Stimulated activated effector memory CD8-positive, alpha-beta T cell treated with anti-CD3 and anti-CD28 coated beads, Interleukin-12 subunit alpha, Interleukin-12 subunit beta, amount 100 ng/mL, for 72 hours (primary cell): ENCODE measurements around the gene IQGAP2.
A peak's percentile ranks its signal among the peaks of the same experiment; 100 is the strongest.
"Not testable (repeated sequence)": the region's sequence is repeated elsewhere in the genome, so short reads cannot be mapped to it uniquely, and the experiment has no call there.

Experiments
- ATAC-seq: fragments of 150-1000 bp; cut with Tn5 transposase; 2 replicates; pipeline ENCODE4 v1.10.0; 2021
- DNase-seq, 2 donors: peaks; one replicate each; pipeline ENCODE4 v3.0.0; 2021 to 2022; ENCODE audit warnings: low spot score in 2 of 2
- H3K27ac Mint-ChIP-seq: one replicate; pipeline ENCODE4 v1.8.0; 2022; ENCODE audit warnings: mild to moderate bottlenecking, mixed read lengths
- H3K36me3 Mint-ChIP-seq: one replicate; pipeline ENCODE4 v1.8.0; 2022; ENCODE audit warnings: mild to moderate bottlenecking, mixed read lengths
- H3K4me1 Mint-ChIP-seq: one replicate; pipeline ENCODE4 v1.8.0; 2022; ENCODE audit warnings: mixed read lengths
- H3K4me3 Mint-ChIP-seq: one replicate; pipeline ENCODE4 v1.8.0; 2022; ENCODE audit warnings: mild to moderate bottlenecking, mixed read lengths
- H3K9me3 Mint-ChIP-seq: one replicate; pipeline ENCODE4 v1.8.0; 2022; ENCODE audit warnings: mixed read lengths

The IQGAP2 gene, protein sequence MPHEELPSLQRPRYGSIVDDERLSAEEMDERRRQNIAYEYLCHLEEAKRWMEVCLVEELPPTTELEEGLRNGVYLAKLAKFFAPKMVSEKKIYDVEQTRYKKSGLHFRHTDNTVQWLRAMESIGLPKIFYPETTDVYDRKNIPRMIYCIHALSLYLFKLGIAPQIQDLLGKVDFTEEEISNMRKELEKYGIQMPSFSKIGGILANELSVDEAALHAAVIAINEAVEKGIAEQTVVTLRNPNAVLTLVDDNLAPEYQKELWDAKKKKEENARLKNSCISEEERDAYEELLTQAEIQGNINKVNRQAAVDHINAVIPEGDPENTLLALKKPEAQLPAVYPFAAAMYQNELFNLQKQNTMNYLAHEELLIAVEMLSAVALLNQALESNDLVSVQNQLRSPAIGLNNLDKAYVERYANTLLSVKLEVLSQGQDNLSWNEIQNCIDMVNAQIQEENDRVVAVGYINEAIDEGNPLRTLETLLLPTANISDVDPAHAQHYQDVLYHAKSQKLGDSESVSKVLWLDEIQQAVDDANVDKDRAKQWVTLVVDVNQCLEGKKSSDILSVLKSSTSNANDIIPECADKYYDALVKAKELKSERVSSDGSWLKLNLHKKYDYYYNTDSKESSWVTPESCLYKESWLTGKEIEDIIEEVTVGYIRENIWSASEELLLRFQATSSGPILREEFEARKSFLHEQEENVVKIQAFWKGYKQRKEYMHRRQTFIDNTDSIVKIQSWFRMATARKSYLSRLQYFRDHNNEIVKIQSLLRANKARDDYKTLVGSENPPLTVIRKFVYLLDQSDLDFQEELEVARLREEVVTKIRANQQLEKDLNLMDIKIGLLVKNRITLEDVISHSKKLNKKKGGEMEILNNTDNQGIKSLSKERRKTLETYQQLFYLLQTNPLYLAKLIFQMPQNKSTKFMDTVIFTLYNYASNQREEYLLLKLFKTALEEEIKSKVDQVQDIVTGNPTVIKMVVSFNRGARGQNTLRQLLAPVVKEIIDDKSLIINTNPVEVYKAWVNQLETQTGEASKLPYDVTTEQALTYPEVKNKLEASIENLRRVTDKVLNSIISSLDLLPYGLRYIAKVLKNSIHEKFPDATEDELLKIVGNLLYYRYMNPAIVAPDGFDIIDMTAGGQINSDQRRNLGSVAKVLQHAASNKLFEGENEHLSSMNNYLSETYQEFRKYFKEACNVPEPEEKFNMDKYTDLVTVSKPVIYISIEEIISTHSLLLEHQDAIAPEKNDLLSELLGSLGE (N-terminal part only)

DNA sequence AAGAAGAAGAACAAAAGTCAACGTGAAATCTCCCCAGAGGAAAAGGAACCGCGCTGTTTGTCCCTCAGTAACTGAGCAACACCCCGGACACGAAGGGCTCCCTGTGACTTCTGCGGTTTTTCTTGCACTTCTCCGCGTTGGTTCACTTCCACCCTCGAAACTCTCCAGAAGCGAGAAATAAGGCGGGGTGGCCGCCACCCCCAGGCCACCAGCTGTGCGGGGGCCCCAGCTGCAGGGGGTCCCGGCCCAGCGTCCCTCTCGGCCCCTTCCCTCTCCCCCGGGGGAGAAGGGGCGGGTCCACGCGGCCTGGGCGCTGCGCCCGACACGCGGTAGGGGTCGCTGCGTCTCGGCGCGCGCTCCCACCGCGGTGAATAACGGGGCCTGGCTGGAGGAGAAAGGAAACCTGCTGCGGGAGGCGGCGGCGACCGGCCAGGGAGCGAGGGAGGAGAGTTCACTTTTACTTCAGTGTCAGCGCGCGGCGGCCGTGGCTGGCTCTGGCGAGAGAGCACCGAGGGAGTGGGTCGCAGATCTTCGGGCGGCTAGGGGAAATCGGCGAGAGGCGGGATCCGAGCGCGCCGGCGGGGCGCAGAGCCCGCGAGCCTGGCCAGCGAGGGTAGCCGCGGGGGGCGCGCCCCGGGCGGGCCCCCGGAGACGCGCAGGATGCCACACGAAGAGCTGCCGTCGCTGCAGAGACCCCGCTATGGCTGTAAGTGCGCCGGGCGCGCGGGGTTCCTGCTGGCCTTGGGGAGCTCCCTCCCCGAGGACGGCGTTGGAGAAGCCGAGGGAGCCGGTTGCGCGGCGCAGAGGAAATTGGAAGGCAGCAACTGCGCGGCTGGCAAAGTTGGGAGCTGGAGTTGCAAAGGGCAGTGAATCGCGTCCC, at the start of gene IQGAP2:
TSS of gene IQGAP2 (plus strand) at position 400 of the 880 bp plus-strand sequence. CDS start at position 661, 261 bp downstream.
- DNase-seq = peak; percentile 85 to 94
- H3K4me1 Mint-ChIP-seq = peaks cover 47% of the 10 kb centered on the region
- peak; percentile 70 for ATAC-seq
- H3K9me3 Mint-ChIP-seq = no peaks in the 10 kb centered on the region
- H3K36me3 Mint-ChIP-seq = peaks cover 23% of the 10 kb centered on the region
- H3K4me3 Mint-ChIP-seq = peak within 1 kb of the TSS; percentile 91
- H3K27ac Mint-ChIP-seq = peak within 1 kb of the TSS; percentile 99

DNA sequence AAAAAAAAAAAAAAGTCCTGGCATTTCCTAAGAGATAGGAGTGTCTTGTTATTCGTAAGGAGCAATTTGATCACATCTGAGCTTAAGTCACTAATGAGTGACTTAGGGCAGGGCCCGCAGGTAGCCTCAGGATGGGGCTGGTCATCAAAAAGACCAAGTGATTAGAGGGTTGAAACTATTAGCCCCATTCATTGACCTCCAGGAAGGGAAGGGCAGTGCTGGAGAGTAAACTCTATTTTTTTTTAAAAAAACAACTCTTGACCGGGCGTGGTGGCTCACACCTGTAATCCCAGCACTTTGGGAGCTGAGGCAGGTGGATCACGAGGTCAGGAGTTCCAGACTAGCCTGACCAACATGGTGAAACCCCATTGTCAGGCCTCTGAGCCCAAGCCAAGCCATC, 46.2 kb upstream of the IQGAP2 start:
- no peak for ATAC-seq
- Mint-ChIP-seq H3K36me3 (no peaks in the 10 kb centered on the region), H3K4me1 (peaks cover 7% of the 10 kb centered on the region), H3K4me3 (no peak overlapping the region), H3K9me3 (no peaks in the 10 kb centered on the region), H3K27ac (no peak overlapping the region)
- no peak for DNase-seq

DNA sequence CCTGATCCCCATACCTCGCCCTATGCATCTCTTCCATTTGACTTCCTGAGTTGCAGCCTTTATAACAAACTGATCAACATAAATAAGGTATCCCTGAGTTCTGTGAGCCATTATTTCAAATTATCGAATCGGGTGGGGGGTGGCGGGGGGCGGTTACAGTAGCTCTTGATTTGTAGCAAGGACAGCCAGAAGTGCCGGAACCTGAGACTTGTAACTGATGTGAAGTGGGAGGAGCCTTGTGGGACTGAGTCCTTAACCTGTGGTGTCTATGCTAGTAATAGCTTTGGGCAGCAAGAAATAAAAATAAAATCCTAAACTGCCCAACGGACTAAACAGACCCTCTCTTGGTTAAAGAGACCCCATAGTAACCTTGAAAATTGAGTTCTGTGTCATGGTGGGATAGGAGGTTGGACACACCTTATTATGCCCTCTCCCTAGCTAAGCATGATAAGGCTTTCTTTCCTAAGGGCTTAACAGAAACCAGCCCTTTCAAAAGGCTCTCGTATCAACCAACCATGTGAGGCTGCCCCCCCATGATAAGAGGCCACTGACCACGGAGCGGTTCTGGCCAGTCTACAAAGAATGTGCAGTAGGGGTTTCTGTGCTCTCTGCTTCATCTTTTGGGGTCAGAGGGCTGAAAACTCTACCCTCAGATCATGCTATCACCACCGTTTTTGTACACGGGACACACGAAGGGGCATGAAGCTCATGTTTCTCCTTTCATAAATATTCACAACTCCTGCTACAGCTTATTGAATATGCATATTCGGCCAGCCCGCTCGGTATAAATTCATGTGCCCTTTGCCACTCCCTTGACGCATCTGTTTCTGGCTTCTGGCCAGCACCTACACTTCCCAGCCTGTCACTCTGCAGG, 39.5 kb upstream of the IQGAP2 start:
- Mint-ChIP-seq H3K27ac (peak overlapping the region; percentile 45), H3K4me3 (no peak overlapping the region), H3K9me3 (no peaks in the 10 kb centered on the region), H3K36me3 (no peaks in the 10 kb centered on the region), H3K4me1 (peaks cover 7% of the 10 kb centered on the region)
- DNase-seq = no peak
- no peak for ATAC-seq

DNA sequence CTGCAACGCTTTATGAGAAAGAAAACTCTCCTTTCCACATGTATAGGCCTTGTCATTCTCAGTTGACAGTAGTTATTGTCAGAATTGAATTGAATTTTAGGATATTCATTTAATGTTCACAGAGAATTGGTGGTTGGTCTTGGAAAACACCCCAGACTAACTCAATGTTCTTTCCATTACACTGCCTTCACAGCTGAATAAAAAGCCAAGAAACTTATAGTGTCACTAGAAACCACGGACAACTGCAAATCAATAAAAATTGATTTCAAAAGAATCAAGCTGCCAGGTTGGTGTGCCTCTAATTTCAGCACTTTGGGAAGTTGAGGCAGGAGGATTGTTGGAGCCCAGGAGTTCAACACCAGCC, 38.9 kb upstream of the IQGAP2 start:
- Mint-ChIP-seq H3K36me3 (no peaks in the 10 kb centered on the region), H3K27ac (no peak overlapping the region), H3K4me1 (peaks cover 14% of the 10 kb centered on the region), H3K4me3 (no peak overlapping the region), H3K9me3 (no peaks in the 10 kb centered on the region)
- ATAC-seq (no peak), DNase-seq (no peak)

DNA sequence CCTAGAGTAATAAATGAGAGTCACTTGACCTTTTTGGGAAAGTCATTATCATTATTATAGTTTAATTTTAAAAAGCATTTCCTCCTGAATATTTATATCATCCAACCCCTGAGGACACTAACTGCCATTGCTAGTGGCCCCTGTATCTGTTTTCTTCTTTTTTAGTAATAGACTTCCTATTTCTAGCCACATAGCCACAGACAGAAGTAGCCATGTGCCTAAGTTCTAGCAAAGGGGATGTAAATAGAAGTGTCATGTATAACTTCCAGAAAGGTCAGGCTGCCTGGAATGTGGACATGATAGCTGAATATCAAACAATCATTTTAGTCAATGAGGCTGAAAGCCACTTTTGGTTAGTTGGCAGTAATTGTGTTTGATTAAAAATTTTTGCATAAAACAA, 37.5 kb upstream of the IQGAP2 start:
- no peaks in the 10 kb centered on the region for H3K36me3 Mint-ChIP-seq
- no peaks in the 10 kb centered on the region for H3K9me3 Mint-ChIP-seq
- peaks cover 12% of the 10 kb centered on the region for H3K4me1 Mint-ChIP-seq
- no peak overlapping the region for H3K27ac Mint-ChIP-seq
- no peak overlapping the region for H3K4me3 Mint-ChIP-seq
- ATAC-seq (no peak), DNase-seq (no peak)

DNA sequence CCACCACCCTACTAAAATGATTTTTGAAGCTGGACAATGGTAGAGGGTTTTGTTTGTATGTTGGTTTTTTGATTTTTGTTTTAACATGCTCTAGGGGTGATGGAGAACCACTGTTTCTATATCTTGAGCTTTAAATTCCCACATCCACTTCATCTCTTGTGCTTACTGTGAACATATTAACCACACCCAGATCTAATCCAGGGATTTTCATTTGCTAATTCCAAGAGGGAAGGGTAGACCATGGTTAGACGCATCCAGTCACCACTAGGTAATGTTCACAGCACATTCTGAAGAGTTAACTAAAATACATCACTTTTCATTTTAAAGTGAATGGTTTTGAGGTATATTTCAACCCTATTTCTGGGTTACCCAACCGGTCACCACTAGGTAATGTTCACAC, 36.5 kb upstream of the IQGAP2 start:
- H3K9me3 Mint-ChIP-seq = no peaks in the 10 kb centered on the region
- ATAC-seq = no peak
- no peak for DNase-seq
- peaks cover 12% of the 10 kb centered on the region for H3K4me1 Mint-ChIP-seq
- no peaks in the 10 kb centered on the region for H3K36me3 Mint-ChIP-seq
- H3K4me3 Mint-ChIP-seq = no peak overlapping the region
- no peak overlapping the region for H3K27ac Mint-ChIP-seq

DNA sequence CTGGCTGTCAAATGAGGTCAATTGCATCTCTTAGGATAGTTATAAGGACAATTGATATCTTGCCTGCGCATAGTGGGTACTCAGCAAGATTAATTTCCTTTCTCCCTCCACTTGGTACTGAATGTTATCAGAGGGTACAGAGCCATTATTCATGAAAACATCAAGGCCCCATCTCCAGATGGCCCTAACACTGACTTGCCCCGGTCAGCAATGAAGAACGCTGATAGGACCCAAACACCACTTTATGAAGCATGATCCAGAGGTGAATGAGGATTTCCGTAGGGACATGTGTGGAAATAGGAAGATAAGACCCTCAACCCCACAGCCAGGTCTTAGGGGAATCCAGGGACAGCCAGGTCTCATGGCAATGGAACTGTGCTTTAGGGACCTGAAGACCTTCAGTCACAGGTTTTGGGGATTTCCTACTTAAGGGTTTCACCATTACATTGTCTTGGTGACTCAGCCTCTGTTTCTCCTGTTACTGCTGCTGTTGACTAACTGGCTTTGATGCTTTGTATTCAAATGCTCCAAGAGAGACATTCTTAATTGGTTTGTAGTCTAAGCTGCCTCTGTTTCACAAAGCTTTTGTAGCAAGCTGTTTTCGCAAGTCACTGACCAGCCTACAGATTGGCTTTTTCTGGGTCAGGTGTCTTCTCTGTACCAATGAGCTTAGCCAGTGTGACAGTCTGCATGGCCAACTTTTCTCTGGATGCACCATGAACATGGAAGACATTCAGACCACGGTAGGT, 35.3 kb upstream of the IQGAP2 start:
- Mint-ChIP-seq H3K4me3 (no peak overlapping the region), H3K36me3 (no peaks in the 10 kb centered on the region), H3K9me3 (no peaks in the 10 kb centered on the region), H3K27ac (peak overlapping the region; percentile 11), H3K4me1 (peaks cover 13% of the 10 kb centered on the region)
- DNase-seq (peak; percentile 4 to 58), ATAC-seq (peak; percentile 97)

DNA sequence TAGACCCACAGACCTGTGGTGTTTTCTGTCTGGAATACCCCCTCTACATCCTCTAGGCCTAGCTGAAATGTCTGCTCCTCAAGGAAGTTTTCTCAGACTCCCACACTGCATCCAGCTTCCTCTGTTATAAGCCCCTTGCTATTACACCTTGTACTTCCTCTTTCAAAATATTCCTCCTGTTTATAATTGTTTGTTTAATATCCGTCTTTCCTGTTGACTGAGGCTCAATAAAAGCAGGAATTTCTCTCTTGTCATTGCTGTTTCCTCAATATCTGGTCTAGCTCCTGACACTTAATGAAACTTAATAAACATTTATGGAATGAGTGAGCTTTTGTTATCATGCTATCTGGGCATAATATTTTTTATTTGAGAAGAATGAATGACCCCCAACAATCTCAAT, 34.1 kb upstream of the IQGAP2 start:
- ATAC-seq = no peak
- no peak for DNase-seq
- H3K4me1 Mint-ChIP-seq = peaks cover 13% of the 10 kb centered on the region
- H3K4me3 Mint-ChIP-seq = no peak overlapping the region
- no peaks in the 10 kb centered on the region for H3K9me3 Mint-ChIP-seq
- no peak overlapping the region for H3K27ac Mint-ChIP-seq
- H3K36me3 Mint-ChIP-seq = no peaks in the 10 kb centered on the region

DNA sequence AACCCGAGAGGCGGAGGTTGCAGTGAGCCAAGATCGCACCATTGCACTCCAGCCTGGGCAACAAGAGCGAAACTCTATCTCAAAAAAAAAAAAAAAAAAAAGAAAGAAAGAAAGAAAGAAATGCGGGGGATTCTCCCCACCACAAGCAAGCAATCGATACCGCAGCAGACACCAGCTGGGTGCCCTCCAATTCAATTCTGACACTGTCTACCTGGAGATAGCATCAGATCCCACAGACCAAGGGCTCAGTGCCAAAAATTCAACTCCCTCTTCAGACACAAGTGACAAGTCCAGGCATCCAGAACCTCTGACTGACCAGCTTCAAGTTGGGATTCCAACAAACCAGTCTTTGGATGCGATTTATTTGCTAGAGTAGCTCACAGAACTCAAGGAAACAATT, 33.4 kb upstream of the IQGAP2 start:
- H3K4me1 Mint-ChIP-seq = peaks cover 13% of the 10 kb centered on the region
- not testable (repeated sequence) for H3K36me3 Mint-ChIP-seq, H3K27ac Mint-ChIP-seq, DNase-seq, ATAC-seq, H3K9me3 Mint-ChIP-seq, H3K4me3 Mint-ChIP-seq

DNA sequence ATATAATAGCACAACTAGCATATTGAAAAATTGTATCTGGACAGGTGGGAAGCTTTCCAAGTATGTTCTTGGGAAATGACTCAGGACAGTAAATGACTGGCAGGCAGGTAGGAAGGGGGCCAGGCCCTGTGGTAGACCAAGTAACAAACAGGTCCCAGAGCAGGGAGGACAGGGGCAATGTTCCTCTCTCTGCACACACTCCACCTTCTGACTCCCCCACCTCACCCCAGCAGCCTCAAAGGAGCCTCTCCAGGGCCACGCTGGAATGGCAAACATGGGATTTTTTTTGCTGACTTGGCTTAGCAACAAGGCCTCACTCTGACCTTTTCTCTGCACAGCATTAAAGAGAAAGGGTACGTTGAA, 31.1 kb upstream of the IQGAP2 start:
- no peaks in the 10 kb centered on the region for H3K36me3 Mint-ChIP-seq
- no peak for ATAC-seq
- H3K4me3 Mint-ChIP-seq = no peak overlapping the region
- H3K4me1 Mint-ChIP-seq = peaks cover 20% of the 10 kb centered on the region
- no peaks in the 10 kb centered on the region for H3K9me3 Mint-ChIP-seq
- DNase-seq = no peak
- H3K27ac Mint-ChIP-seq = no peak overlapping the region

DNA sequence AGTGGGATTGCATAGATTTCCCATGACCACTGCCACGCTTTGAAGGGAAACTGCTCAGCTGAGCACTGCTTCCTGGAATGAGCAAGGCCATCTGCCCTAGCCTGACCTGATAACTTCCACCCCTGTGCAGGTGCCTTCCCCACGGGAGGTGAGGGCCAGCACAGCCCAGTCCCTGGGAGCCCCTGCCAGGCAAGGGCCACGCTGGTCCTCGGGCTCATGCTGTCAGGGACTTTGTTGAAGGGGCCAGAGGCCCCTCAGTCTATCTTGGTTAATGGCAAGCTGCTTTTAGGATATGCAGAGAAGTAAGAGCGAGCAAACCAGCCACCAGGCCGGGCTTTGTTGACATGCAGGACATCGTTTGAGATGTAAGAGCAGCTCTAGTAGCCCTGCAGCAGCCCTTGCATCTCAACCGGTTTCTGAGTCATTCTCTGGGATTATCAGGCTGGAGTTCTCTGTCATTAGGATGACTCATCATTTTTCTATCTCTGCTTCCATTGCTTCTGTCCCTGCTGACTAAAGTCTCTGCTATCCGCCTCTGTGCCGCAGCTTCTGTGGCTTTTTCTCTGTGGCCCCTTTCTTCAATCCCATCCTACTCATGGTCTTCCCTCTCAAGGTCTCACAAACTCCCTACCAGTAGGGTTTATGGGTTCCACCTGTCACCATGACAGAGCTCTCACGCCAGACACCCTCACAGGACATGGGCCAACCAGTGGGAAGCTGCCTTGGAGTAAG, 30.6 kb upstream of the IQGAP2 start:
- no peak overlapping the region for H3K4me3 Mint-ChIP-seq
- no peak for DNase-seq
- H3K36me3 Mint-ChIP-seq = no peaks in the 10 kb centered on the region
- peaks cover 20% of the 10 kb centered on the region for H3K4me1 Mint-ChIP-seq
- ATAC-seq = no peak
- H3K9me3 Mint-ChIP-seq = no peaks in the 10 kb centered on the region
- H3K27ac Mint-ChIP-seq = no peak overlapping the region

DNA sequence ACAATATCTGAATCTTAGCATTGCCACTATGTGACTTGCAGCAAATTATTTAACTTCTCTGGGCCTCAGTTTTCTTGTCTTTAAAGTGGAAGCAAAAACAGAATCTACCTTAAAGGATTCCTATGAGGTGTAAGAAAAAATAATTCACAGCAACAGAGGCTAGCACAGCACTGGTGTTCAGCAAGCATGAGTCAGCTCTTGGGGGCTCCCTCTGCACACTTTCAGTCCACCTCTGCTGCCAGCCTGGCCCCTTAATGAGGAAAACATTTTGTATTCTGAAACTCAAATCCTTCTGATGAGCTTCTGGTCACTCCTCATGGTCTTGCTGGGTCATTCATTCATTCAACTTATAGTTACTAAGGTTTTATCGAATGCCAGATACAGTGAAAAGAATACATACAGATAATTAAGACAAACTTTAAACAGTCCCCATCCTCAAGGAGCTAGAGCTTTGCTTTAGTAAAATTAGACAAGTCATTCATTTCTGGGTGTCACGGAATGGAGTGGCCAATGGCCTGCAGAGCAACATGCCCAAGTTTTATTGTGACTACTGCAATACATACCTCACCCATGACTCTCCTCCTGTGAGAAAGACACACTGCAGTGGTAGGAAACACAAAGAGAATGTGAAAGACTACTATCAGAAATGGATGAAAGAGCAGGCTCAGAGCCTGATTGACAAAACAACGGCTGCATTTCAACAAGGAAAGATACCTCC, 26.8 kb upstream of the IQGAP2 start:
- no peaks in the 10 kb centered on the region for H3K9me3 Mint-ChIP-seq

More for the DNA sequence above, 26.8 kb upstream of the IQGAP2 start:
- peaks cover 26% of the 10 kb centered on the region for H3K4me1 Mint-ChIP-seq
- H3K36me3 Mint-ChIP-seq = no peaks in the 10 kb centered on the region
- no peak overlapping the region for H3K27ac Mint-ChIP-seq
- ATAC-seq = peak; percentile 50
- H3K4me3 Mint-ChIP-seq = no peak overlapping the region
- DNase-seq = no peak
